SIG-M5 treated with dmso at 0.1 percent for 504 hours (cell line): Measurements from ENCODE around the gene IGSF9B.
"Not testable (repeated sequence)": the region's sequence is repeated elsewhere in the genome, so short reads cannot be mapped to it uniquely, and the experiment has no call there.

Source experiments
- DNase-seq: peaks from one replicate; lab custom pipeline; 2025; ENCODE audit not compliant: unreplicated experiment; lab: John Stamatoyannopoulos, UW

IGSF9B gene, protein sequence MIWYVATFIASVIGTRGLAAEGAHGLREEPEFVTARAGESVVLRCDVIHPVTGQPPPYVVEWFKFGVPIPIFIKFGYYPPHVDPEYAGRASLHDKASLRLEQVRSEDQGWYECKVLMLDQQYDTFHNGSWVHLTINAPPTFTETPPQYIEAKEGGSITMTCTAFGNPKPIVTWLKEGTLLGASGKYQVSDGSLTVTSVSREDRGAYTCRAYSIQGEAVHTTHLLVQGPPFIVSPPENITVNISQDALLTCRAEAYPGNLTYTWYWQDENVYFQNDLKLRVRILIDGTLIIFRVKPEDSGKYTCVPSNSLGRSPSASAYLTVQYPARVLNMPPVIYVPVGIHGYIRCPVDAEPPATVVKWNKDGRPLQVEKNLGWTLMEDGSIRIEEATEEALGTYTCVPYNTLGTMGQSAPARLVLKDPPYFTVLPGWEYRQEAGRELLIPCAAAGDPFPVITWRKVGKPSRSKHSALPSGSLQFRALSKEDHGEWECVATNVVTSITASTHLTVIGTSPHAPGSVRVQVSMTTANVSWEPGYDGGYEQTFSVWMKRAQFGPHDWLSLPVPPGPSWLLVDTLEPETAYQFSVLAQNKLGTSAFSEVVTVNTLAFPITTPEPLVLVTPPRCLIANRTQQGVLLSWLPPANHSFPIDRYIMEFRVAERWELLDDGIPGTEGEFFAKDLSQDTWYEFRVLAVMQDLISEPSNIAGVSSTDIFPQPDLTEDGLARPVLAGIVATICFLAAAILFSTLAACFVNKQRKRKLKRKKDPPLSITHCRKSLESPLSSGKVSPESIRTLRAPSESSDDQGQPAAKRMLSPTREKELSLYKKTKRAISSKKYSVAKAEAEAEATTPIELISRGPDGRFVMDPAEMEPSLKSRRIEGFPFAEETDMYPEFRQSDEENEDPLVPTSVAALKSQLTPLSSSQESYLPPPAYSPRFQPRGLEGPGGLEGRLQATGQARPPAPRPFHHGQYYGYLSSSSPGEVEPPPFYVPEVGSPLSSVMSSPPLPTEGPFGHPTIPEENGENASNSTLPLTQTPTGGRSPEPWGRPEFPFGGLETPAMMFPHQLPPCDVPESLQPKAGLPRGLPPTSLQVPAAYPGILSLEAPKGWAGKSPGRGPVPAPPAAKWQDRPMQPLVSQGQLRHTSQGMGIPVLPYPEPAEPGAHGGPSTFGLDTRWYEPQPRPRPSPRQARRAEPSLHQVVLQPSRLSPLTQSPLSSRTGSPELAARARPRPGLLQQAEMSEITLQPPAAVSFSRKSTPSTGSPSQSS (N-terminal part only)

DNA sequence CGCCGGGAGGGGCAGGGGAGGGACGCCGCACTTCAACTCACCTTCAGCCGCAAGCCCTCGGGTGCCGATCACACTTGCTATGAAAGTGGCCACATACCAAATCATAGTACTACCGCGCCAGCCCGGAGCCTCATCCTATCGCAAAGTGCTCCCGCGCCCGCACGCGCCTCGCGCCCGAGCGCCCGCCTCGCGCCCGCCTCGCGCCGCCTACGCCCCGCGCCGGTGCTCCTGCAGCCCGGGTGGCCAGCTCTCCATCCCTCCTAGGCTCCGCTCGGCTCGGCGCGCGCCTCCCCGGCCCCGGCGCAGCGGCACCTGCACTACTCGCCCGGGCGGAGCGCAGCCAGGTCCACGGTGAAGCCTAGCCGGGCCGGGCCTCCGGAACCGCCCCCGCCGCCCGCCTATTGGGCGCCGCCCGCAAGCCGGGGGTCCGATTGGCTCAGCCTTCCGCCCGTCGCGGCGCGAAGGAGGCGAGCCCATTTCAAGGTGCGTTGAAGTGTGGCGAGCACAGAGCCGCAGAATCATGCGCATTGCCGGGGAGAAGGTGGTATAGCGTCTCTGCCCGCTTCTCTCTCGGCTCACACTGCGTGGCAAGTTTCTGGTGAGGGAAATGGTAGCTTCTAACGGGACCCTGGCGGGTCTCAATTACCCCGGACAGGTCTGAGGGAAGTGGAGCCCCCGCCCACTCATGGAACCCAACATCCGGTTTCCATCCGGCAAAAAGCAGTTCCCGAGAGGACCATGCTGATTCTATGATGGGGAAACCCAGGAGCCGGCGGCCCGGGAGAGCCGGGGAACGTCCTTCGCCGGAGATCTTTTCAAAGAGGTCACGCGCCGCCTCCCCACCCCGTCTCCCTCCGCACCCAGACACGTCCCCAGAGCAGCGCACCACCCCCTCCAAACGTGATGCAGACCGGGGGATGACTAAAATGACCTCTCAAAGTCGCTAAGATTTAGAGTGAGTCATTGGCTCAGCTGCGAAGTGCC, at the start of gene IGSF9B:
TSS of gene IGSF9B (minus strand) at position 319 of the 984 bp plus-strand sequence. CDS start at position 105, 214 bp downstream.
- DNase-seq: peak; percentile 16

DNA sequence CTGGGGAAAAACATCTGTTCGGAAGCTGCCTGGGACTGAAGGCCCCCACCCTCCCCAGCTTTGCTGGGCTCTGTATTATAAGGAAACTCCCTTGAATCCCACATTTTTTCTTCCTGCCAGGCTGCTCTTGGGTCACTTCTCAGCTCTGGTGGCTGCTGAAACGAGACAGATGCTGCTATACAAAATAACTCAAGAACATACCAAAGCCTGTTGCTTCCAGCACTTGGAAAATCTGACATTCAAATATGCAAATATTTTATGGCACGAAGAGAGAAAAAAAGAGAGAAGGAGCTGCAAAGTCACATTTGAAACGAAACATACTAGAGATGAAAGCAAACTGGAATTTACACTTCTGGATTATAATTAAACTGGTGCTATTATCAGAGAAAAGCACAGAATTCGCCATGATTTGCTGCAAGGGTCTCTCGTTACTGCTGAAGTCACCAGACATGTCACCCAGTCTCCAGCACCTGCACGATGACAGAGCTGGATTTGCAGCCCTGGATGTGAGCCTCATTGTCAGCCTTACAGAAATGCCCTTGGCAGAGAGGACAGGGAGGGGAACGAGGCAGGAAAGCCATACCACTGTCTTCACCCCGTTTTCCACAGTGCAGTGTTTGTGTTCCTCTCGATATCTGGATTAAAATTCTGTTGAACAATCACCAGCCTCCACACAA, 47.9 kb upstream of the IGSF9B start:
- DNase-seq: no peak

DNA sequence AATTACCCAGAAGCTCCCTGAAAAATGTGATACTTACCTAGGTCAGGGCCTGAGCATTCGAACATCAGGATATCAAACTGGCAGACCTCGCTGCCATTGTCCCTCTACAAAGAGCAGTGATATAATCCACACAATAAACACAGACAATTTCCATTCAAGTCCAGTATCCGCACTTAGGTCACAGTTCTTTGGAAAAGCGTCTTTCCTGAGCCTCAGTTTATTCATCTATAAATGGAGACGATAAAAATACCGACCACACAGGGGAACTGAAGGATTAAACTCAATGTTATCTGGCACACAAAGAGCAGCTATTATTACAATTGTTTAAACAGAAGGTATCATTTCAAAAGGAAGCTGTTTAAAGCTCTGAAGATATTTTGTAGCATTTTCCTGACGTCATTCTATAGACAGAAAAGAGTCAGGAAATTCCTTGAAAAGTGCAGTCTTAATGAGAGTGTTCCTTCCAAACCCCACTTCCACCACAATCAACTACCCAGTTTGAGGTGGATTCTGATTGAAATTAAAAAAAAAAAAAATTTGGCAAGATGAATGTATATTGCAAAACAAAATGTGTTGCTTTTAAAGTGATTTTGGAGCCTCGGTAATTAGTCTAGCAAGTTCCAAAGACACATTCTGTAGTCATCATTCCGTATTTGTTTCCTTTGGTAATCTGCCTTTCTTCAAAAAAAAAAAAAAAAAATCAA, 47.2 kb upstream of the IGSF9B start:
- no peak for DNase-seq

DNA sequence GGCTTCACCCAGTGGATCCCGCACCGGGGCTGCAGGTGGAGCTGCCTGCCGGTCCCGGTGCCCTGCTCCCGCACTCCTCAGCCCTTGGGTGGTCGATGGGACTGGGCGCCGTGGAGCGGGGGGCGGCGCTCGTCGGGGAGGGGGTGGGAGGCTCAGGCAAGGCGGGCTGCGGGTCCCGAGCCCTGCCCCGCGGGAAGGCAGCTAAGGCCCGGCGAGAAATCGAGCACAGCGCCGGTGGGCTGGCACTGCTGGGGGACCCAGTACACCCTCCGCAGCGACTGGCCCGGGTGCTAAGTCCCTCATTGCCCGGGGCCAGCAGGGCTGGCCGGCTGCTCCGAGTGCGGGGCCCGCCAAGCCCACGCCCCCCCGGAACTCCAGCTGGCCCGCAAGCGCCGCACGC, 46.1 kb upstream of the IGSF9B start:
- DNase-seq: not testable (repeated sequence)

DNA sequence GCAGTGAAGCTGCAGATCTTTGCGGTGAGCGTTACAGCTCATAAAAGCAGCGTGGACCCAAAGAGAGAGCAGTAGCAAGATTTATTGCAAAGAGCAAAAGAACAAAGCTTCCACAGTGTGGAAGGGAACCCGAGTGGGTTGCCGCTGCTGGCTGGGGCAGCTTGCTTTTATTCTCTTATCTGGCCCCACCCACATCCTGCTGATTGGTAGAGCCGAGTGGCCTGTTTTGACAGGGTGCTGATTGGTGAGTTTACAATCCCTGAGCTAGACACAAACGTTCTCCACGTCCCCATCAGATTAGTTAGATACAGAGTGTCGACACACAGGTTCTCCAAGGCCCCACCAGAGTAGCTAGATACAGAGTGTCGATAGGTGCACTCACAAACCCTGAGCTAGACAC, 45.6 kb upstream of the IGSF9B start:
- not testable (repeated sequence) for DNase-seq

DNA sequence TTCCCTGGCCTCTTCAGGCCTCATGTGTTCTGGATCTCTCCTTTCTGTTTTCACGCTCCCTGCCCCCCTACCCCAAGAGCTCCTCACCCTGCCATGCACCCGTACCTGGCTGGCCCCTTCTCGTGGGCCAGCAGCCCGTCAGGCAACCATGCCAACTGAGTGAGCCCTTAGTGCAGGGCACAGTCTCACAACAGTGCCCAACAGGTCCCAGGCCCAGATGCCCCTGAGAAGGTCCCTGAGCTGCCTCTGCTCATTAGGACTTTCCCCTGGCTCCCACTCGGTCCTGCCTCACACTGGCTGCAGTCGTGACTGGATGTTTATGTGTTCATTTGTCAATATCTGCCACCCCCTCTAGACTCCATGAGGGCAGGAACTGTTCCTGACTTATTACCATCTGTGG, 44.8 kb upstream of the IGSF9B start:
- no peak for DNase-seq

GRCh38 chr11:134001088-134001487, 44.3 kb upstream of the IGSF9B start:
- no peak for DNase-seq

GRCh38 chr11:133999355-133999754, 42.6 kb upstream of the IGSF9B start:
- DNase-seq: no peak

- DNase-seq: no peak
These were observed 40.8 kb upstream of the IGSF9B start for GRCh38 chr11:133997554-133997953.

DNA sequence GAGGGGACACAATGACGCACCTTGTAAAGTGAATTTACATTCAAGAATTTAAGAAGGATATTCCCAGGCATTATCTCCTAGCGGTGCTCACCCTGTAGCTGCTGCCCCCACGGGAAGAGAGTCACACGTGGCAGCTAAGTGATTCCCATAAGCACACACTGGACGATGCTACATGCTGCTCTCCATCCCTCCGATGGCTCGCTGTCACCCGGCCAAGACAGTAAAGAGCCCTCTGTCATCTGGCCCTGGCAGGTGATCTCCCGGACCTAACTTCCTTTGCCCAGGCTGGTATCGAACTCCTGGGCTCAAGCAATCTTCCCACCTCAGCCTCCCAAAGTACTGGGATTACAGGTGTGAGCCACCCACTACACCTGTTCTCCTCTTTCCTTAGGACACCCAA, 39.9 kb upstream of the IGSF9B start:
- DNase-seq: no peak

DNA sequence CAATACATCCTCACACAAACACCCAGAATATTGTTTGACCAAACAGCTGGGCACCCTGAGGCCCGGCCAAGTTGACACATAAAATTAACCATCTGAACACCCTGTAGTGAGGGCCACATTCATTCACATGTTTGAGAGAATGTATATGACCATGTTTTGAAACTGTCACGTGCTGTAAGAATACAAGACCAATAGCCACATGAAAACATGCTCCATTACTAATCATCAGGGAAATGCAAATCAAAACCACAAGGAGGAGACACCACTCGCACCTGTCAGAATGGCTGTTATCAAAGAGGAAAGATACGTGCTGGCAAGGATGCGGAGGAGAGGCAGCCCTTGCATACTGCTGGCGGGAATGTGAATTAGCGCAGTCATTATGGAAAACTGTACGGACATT, 38.3 kb upstream of the IGSF9B start:
- no peak for DNase-seq

GRCh38 chr11:133993921-133994320, 37.2 kb upstream of the IGSF9B start:
- no peak for DNase-seq

- DNase-seq: no peak
These were observed 36.3 kb upstream of the IGSF9B start for GRCh38 chr11:133993107-133993506.

DNA sequence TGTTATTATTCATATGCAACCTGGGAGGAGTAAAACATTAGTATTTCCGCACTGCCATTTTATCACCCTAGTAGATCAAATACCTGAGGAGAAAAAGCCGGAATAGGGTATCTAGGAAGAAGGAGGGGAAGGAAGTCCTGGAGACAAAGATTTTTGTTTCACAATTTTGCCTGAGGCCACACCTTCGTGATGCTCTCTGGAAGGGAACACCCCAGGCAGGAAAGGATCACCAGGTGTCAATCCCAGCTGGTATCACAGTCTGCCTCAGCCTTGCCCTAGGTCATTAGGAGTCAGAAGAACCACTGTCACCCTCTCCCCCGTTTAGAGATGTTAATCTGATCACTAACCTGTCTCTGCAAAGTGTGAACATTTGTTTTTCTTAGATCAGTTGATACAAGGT, 35.4 kb upstream of the IGSF9B start:
- DNase-seq: no peak

DNA sequence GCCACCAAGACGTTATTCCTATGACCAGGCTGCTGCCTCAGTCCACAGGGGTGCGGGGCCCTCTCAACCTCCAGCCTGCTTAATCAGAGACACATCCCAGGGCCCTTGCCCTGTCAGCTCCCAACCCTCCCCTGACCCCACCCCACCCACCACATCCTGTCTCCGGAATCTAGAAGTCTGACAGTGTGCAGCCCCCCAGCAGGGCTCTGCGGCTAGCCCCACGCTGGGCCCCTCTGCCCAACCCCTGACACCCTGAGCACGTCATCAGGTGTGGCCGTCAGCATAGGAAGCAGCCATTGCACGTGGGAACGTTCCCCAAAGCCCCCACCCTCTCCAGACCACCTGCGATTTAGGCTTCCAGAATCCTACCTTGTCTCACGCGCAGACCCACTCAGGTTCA, 34.3 kb upstream of the IGSF9B start:
- DNase-seq: no peak

DNA sequence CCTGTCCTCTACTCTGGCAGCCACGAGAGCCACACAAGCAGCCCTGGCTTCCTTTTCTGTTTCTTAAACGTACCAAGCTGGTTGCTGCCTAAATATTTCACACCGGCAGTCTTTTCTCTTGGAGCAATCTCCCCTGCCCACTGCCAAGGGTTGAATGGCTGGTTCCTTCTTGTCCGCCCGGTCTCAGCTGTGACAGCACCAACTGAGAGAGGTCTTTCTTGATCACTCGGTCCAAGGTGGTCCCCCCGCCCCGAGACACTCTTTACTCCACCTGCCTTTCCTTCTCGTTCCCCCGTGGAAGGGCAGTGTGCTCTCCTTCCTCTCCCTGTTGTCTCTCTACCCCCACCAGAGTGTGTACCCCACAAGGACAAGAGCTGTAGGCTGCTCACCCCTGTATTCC, 33.7 kb upstream of the IGSF9B start:
- DNase-seq: no peak

- no peak for DNase-seq
These were observed 32.1 kb upstream of the IGSF9B start for GRCh38 chr11:133988686-133989410.

- DNase-seq: no peak
These were observed 30.4 kb upstream of the IGSF9B start for GRCh38 chr11:133987171-133987570.
